Spinal cord (tissue), 10 donors: Measurements from ENCODE around the gene SCN10A. TPM values are rescaled to one million over a fixed set of nuclear protein-coding genes. Genes with fewer than 3 reads are reported as not detected.
A peak's percentile ranks its signal among the peaks of the same experiment; 100 is the strongest.

Experiments
- DNase-seq, 6 donors: peaks; one replicate each; pipeline versions ENCODE4 v3.0.0 to v3.0.0-alpha.2; 2013 to 2015; ENCODE audit warnings: low spot score in 6 of 6, low read depth in 4 of 6
- H3K27ac ChIP-seq: one replicate; pipeline ENCODE4 v1.5.1; 2013; ENCODE audit warnings: low read depth, low read length, control low read depth
- H3K27me3 ChIP-seq: one replicate; pipeline ENCODE4 v1.6.1; 2013; ENCODE audit warnings: low read length; ENCODE audit not compliant: control insufficient read depth, insufficient read depth
- H3K36me3 ChIP-seq: one replicate; pipeline ENCODE4 v1.6.1; 2013; ENCODE audit warnings: low read length; ENCODE audit not compliant: control insufficient read depth, insufficient read depth
- H3K4me1 ChIP-seq: one replicate; pipeline ENCODE4 v1.6.1; 2013; ENCODE audit warnings: low read length; ENCODE audit not compliant: control insufficient read depth, insufficient read depth
- H3K4me3 ChIP-seq: one replicate; pipeline ENCODE4 v1.5.1; 2013; ENCODE audit warnings: low read depth, low read length, control low read depth
- H3K9me3 ChIP-seq: one replicate; pipeline ENCODE4 v1.6.1; 2013; ENCODE audit warnings: low read length; ENCODE audit not compliant: control insufficient read depth, insufficient read depth
- WGBS: methylation state at CpG from one replicate; pipeline ENCODE4 v1.1.5; 2013; ENCODE audit warnings: missing lambda C conversion rate; ENCODE audit not compliant: insufficient coverage; 5-methylcytosine and 5-hydroxymethylcytosine counted together
- polyA plus RNA-seq, 2 donors: library from polyadenylated mRNA; unstranded; fragments of 120-200 nt; gene quantifications; one replicate each; pipeline ENCODE4 v1.2.1, GENCODE V29; 2013; ENCODE audit not compliant: insufficient read length in 2 of 2
- total RNA-seq, 2 donors: library from RNA; depleted of rRNA in 1 of 2; stranded (reverse); fragments of 120-200 nt in 1 of 2; fragments of >200 nt in 1 of 2; gene quantifications; one replicate each; pipeline versions ENCODE4 v1.2.3 to v1.2.4, GENCODE V29; 2013 to 2014
- donor health status: healthy.

The SCN10A gene
- total and polyA plus RNA-seq, 4 donors, result 0.03 to 9.2 (median 0.08) TPM

DNA sequence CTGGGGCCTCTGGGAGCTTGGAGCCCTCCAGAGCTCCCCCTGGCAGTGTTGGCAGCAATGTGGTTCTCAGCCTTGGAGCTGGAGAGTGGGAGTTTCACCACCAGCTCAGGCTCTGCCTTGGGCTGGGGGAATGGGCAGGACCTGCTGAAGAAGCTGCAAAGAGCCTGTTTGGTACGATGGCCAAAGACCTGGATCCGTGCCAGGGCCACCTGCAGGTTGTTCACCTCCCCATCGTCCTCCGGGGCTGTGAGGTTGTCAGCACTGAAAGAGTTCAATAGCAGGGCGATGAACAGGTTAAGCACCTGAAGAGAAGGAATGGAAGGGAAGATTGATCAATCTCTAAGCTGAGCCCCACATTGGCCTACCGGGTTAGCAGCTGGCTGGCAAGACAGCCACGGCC lies 89.3 kb downstream of the SCN10A start:
- no peaks in the 10 kb centered on the region for H3K36me3 ChIP-seq
- DNase-seq, result no peak
- no peak overlapping the region for H3K27ac ChIP-seq
- no peaks in the 10 kb centered on the region for H3K4me1 ChIP-seq
- no peaks in the 10 kb centered on the region for H3K27me3 ChIP-seq
- H3K4me3 ChIP-seq, result no peak overlapping the region
- H3K9me3 ChIP-seq, result no peaks in the 10 kb centered on the region
- WGBS, result 87% methylated on average over 6 of the region's 7 CpGs

DNA sequence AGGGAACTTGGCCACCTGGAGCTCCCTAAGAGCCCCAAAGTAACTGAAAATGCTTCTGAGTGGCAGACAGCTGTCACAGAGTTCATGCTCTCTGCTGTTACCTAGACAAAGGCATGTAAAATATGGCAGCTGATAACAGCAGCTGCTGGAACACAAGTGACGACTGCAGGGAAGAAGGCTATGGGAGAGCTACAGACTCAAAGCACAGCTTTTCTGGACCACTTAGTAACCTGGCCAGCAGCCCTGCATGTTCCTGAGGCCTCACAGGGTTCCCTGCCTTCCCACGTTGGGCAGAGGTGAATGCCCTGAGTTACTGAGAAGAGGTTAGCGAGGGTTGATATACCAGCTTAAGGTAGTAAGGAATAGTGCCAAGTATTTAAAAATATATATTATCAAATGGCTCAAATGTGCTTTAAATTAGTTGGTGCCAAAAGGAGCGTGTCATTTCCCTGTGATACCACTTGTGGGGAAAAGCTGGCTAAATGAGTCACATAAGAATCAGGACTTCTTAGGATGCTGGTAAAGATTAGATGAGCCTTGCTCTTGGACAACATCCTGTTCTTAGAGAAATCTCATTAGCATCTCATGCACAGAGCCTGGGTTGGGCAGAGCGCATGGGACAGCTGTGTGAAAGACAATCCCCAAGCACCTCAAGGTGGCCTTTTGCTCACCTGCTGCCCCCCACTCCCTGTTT lies 90.1 kb downstream of the SCN10A start:
- Histone ChIP-seq H3K36me3 (no peaks in the 10 kb centered on the region), H3K4me1 (no peaks in the 10 kb centered on the region), H3K9me3 (no peaks in the 10 kb centered on the region), H3K27ac (no peak overlapping the region), H3K27me3 (no peaks in the 10 kb centered on the region), H3K4me3 (no peak overlapping the region)
- 52% methylated on average over 3 of the region's 5 CpGs for WGBS
- peak in 2 of 6 donors; percentile 3 to 37 for DNase-seq

DNA sequence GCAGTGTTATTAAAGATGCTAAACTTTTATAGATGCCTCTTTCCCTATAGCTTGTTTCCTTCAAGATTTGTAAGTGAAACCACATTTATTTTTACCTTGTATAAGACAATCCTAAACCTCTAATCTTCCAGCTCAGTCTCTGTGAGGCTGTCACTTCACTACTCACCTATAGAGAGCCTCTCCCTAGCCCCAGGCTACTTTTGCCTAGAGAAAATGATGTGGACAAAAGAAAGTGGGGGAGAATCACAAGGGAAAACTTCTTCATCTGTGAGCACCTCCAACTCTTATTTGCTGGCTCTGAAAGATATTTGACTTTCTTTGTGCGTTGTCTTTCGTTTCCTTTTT lies 91.7 kb downstream of the SCN10A start:
- Histone ChIP-seq H3K9me3 (no peaks in the 10 kb centered on the region), H3K36me3 (no peaks in the 10 kb centered on the region), H3K27me3 (no peaks in the 10 kb centered on the region), H3K4me1 (no peaks in the 10 kb centered on the region), H3K4me3 (no peak overlapping the region), H3K27ac (no peak overlapping the region)
- no peak for DNase-seq
- WGBS, result no CpG with 5 or more reads among the region's 2 CpGs

DNA sequence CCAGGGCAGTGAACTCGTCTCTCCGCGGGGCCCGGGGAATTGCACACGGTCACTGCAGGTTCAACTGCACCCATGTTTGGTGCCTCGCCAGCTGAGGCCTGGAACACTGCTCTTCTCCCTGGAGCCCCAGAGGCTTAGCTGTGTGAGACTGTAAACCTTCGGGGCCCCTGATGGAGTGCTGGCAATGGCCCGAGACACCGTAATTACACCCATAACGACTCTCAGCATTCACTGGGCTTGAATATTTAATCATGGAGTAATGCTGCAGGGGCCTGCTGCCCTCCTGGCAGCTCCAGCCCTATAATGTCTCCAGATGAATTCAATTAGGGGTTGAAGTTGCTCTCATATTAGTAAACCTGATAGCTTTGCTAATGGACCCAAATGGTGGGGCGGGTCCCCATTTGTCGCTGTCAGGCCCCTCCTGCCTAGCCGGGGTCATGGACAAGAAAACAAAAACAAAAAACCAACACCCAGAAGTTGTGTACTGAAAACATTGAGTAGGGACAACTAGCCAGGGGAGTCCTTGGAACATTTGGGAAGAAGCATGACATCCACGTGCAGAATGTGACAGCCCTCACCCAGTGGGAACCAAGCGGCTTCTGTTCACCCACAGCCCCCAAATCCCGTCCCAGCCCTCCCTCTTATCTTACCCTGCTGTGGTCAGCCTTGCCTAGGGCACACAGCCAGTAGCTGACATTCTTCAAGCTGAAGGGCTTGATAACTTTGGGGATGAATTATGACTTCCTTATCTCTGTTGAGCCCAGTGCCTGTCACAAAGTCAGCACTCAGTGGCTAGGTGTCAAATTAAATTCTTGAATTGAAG lies 92.2 kb downstream of the SCN10A start:
- no peaks in the 10 kb centered on the region for H3K4me1 ChIP-seq

DNA sequence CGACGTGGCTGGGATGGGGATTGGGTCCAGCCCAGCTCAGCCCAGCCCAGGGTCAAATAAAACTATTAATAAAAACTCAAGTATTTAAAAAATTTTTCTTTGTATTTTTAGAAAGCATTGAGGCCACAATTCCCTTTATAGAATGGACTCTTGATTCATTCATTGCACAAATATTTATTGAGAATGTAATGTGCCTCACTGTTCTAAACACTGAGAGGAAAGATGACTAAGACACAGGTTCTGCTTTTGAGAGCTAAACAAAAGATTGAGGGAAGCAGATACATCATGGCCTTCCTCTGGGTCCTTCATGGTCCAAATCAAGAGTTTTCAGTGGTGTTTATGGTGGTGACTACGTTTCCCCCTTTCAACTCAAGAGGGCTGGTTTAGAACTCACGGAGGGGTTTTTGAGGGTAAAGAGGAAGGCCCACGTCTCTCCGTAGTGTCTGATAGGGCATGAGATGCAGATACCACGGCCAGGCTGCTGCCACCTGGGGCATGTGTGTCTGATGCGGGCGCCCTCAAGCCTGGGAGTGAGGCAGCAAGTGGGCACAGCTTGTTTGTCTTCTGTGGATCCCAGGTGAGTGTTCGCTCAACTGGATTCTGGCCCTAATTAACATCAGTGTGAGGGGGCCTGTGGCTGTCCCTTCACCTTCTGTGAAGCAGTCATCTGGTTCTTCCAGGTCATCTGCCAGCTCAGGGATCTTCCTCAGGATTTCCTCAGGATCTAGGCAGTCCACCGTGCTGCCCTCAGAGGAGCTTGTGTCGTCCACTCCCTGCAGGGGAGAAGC lies 93.0 kb downstream of the SCN10A start:
- Histone ChIP-seq H3K4me1 (no peaks in the 10 kb centered on the region), H3K36me3 (no peaks in the 10 kb centered on the region), H3K27me3 (no peaks in the 10 kb centered on the region), H3K9me3 (no peaks in the 10 kb centered on the region), H3K4me3 (no peak overlapping the region), H3K27ac (no peak overlapping the region)
- WGBS, result 76% methylated on average over 10 of the region's 12 CpGs
- DNase-seq, result no peak

More for the DNA sequence above, 92.2 kb downstream of the SCN10A start:
- peak in 2 of 6 donors; percentile 2 to 31 for DNase-seq
- Histone ChIP-seq H3K9me3 (no peaks in the 10 kb centered on the region), H3K36me3 (no peaks in the 10 kb centered on the region), H3K27ac (no peak overlapping the region), H3K4me3 (no peak overlapping the region), H3K27me3 (no peaks in the 10 kb centered on the region)
- 63% methylated on average over 8 of the region's 16 CpGs for WGBS

DNA sequence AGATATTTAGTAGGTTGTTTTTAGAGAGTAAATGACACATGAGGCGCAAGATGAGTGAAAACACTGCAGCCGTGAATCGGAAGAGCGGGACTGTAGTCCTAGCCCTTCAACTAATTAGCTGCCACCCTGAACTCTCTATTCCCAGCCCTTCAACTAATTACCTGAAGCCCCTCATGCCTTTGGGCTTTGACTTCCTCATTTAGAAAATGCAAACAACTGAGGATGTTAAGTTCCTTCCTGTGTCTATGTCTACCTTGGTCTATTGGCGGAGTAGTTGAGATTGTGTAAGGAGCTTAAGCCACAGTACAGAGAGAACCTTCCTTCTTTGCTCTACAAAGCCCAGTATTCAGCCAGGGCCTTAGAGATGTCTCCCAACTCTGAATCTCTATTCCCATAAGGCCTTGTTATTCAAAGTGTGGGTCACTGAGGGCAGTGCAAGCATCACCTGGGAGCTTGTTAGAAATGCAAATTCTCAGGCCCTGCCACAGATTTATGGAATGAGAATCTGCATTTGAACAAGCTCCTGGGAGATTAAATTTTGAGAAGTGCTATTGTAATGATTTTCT lies 94.7 kb downstream of the SCN10A start:
- H3K36me3 ChIP-seq, result no peaks in the 10 kb centered on the region
- 97% methylated on average over 4 of the region's 5 CpGs for WGBS
- no peak overlapping the region for H3K4me3 ChIP-seq
- no peak overlapping the region for H3K27ac ChIP-seq
- H3K9me3 ChIP-seq, result no peaks in the 10 kb centered on the region
- no peak for DNase-seq
- H3K27me3 ChIP-seq, result no peaks in the 10 kb centered on the region
- H3K4me1 ChIP-seq, result no peaks in the 10 kb centered on the region

DNA sequence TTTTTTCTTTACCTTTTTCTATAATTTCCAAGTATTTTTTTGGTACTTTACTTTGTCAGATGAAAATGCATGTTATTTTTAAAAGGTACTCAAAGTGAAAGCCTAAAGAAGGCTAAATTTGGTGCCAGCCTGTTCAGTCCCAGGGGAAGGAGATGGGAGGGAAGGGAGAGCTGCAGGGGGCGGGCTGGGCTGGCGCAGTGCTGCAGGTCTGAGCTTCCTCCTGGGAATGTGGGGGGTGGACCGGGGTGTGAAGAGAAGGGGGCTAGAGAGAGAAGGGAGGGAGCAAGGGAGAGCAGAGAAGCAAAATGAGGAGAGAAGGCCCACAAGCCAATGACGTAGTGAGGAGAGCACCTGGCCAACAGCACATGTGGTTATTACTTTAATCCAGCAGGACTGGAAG lies 95.6 kb downstream of the SCN10A start:
- Histone ChIP-seq H3K4me1 (no peaks in the 10 kb centered on the region), H3K9me3 (no peaks in the 10 kb centered on the region), H3K4me3 (no peak overlapping the region), H3K27ac (no peak overlapping the region), H3K27me3 (no peaks in the 10 kb centered on the region), H3K36me3 (no peaks in the 10 kb centered on the region)
- no peak for DNase-seq
- WGBS, result 61% methylated on average over 3 of the region's 4 CpGs

DNA sequence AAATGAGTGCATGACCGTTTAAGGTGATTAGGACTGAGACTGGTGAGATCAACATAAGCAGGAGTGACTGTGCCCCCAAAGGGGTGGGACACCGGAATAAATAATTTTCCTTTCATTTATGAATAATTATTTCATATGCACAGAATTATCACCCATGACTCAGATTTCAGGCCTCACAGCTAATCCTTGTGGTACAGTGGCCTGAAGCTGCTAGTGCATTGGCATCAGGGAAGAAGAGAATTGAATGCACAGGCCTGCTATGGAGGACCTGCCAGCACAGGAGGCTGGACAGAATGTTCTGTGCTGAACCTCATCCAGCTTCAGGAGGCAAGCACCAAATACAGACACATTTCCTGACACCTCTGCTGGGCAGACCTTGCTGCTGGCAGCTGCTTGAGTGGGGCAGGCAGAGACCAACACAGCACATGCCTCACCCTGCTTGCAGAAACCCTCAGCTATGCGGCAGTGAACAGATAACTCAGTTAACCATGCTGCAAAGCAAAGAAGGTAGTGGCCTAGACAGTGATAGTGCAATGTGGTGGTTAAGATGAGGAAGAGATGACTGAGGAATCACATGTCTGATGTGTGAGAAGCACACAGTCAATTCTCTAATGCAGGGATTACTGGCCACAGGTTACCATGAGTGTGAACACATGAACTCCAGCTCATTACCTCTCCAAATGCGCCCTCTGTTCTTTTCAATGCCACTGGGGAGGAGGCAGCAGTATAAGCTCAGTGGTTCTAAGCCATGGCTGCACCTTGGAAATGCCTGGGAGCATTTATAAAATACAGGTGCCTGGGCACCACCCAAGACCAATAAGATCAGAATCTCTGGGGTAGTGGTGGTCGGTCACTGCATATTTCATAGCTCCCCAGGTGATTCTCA lies 98.4 kb downstream of the SCN10A start:
- WGBS, result 100% methylated on average over 1 of the region's 5 CpGs
- Histone ChIP-seq H3K27ac (no peak overlapping the region), H3K4me1 (no peaks in the 10 kb centered on the region), H3K27me3 (no peaks in the 10 kb centered on the region), H3K4me3 (no peak overlapping the region), H3K9me3 (no peaks in the 10 kb centered on the region), H3K36me3 (no peaks in the 10 kb centered on the region)
- no peak for DNase-seq

DNA sequence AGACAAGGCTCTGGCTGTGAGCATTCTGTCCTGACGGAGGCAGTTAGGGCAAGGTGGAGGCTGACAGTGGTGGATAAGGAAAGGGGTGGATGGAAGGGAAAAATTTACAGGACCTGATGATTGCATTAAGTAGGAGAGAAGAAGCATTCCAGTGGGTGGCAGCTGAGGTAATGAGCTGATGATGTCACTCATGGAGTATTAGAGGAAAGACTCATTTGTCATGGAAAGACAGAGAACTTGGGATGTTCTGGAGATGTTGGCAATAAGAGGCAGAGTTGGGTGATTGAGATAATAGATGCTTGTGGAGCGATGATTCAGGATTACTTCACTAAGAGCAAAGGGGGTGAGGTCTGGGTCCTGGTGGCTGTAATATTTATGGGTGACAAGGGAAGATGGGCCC lies 102.9 kb downstream of the SCN10A start:
- H3K27ac ChIP-seq, result no peak overlapping the region
- no peaks in the 10 kb centered on the region for H3K36me3 ChIP-seq
- no peak overlapping the region for H3K4me3 ChIP-seq
- no peaks in the 10 kb centered on the region for H3K9me3 ChIP-seq
- DNase-seq, result no peak
- WGBS, result 90% methylated on average over 2 of the region's 2 CpGs
- no peaks in the 10 kb centered on the region for H3K4me1 ChIP-seq
- no peaks in the 10 kb centered on the region for H3K27me3 ChIP-seq
